Bronchial epithelial cell (primary cell): ENCODE data around the gene FHOD3. TPM values are rescaled to one million over a fixed set of nuclear protein-coding genes. Genes with fewer than 3 reads are reported as not detected.

ENCODE experiments used
- DNase-seq: peaks from one replicate; pipeline ENCODE4 v3.0.0-alpha.2; 2010; ENCODE audit warnings: low read depth
- FAIRE-seq: peaks from 2 replicates; lab custom pipeline; 2011; peaks lifted over from hg19 to GRCh38; lab: Jason Lieb, UNC
- H3K27me3 ChIP-seq: 2 replicates; pipeline ENCODE4 v1.5.1; 2011; ENCODE audit warnings: low read length; ENCODE audit not compliant: control insufficient read depth, insufficient read depth
- H3K36me3 ChIP-seq: 2 replicates; pipeline ENCODE4 v1.5.1; 2011; ENCODE audit warnings: low read length; ENCODE audit not compliant: control insufficient read depth, insufficient read depth
- H3K4me3 ChIP-seq: 2 replicates; pipeline ENCODE4 v1.5.1; 2011; ENCODE audit warnings: mild to moderate bottlenecking, low read depth, low read length, control low read depth
- CTCF ChIP-seq: IDR thresholded peaks from 2 replicates; pipeline ENCODE4 v1.5.1; 2011; ENCODE audit warnings: mild to moderate bottlenecking, moderate library complexity, low read length, control low read depth, inconsistent platforms; ENCODE audit not compliant: insufficient read depth, severe bottlenecking
- total RNA-seq: library from RNA; depleted of rRNA; stranded (reverse); fragments of >200 nt; gene quantifications from 2 replicates; pipeline ENCODE4 v1.2.1, GENCODE V29; 2014

The FHOD3 gene
- total RNA-seq, 1 donor from 2014 or later = 15.8 TPM

GRCh38 chr18:36613810-36614209 is 316.3 kb downstream of the FHOD3 start:
- DNase-seq (no peak), FAIRE-seq (no peak)
- peaks cover 4% of the 10 kb centered on the region for H3K36me3 ChIP-seq
- no peak for TF ChIP-seq CTCF
- H3K4me3 ChIP-seq = no peak overlapping the region
- H3K27me3 ChIP-seq = no peaks in the 10 kb centered on the region

DNA sequence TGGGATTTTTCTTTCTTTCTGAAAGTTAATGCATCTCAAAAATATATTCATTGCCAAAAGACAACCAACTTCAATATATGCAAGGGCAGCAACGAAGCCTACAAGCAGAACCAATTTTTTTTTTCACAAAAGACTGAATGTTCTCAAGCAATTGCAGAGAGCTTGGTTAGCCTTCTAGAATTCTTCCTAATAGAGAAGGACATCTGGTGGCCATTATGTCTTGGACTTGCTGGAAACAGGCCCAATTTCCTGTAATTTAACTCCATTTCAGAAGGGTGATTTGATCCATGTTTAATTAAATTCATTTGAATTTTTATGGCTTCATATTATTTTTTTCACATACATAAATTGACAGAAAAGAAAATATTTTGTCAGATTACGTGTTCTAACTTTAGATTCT is 323.3 kb downstream of the FHOD3 start:
- FAIRE-seq = no peak
- Histone ChIP-seq H3K4me3 (no peak overlapping the region), H3K36me3 (no peaks in the 10 kb centered on the region), H3K27me3 (no peaks in the 10 kb centered on the region)
- no peak for DNase-seq
- TF ChIP-seq CTCF = no peak

GRCh38 chr18:36622610-36623009 is 325.1 kb downstream of the FHOD3 start:
- H3K27me3 ChIP-seq = no peaks in the 10 kb centered on the region
- no peak for TF ChIP-seq CTCF
- H3K4me3 ChIP-seq = no peak overlapping the region
- H3K36me3 ChIP-seq = peaks cover 1% of the 10 kb centered on the region
- peak; percentile 13 for DNase-seq
- FAIRE-seq = no peak

GRCh38 chr18:36623091-36623490 is 325.6 kb downstream of the FHOD3 start:
- no peak for DNase-seq
- no peak for FAIRE-seq
- H3K27me3 ChIP-seq = no peaks in the 10 kb centered on the region
- TF ChIP-seq CTCF = no peak
- no peak overlapping the region for H3K4me3 ChIP-seq
- H3K36me3 ChIP-seq = peaks cover 1% of the 10 kb centered on the region

GRCh38 chr18:36623681-36624190 is 326.2 kb downstream of the FHOD3 start:
- no peaks in the 10 kb centered on the region for H3K27me3 ChIP-seq
- no peak overlapping the region for H3K4me3 ChIP-seq
- no peak for DNase-seq

More at GRCh38 chr18:36623681-36624190, 326.2 kb downstream of the FHOD3 start:
- H3K36me3 ChIP-seq = peaks cover 1% of the 10 kb centered on the region
- no peak for TF ChIP-seq CTCF
- peak; percentile 77 for FAIRE-seq
